WTC11 (cell line): Measurements from ENCODE around the gene NOSTRIN.

Experiments
- CREB1 ChIP-seq: sonication (generic); formaldehyde crosslinking; IDR thresholded peaks from 2 replicates; pipeline ENCODE4 v1.8.0; 2023; ENCODE audit warnings: mild to moderate bottlenecking, missing genetic modification reagents
- CTCF ChIP-seq: fragments of 200-600 bp; IDR thresholded peaks from 2 replicates; pipeline ENCODE4 v1.8.0; 2022; ENCODE audit warnings: antibody characterized with exemption
- ERG ChIP-seq: fragments of 250-450 bp; sonication (Bioruptor Pico); IDR thresholded peaks from 2 replicates; pipeline ENCODE4 v1.8.0; 2021; ENCODE audit warnings: mild to moderate bottlenecking
- JAZF1 ChIP-seq: fragments of 250-450 bp; sonication (Bioruptor Pico); IDR thresholded peaks from 2 replicates; pipeline ENCODE4 v1.9.0; 2021; ENCODE audit warnings: moderate library complexity, mild to moderate bottlenecking, inconsistent platforms
- NFYB ChIP-seq: sonication (generic); formaldehyde crosslinking; conservative IDR thresholded peaks from 2 replicates; pipeline ENCODE4 v1.8.0; 2022; ENCODE audit warnings: low read depth, missing genetic modification reagents
- NR2C2 ChIP-seq: sonication (generic); formaldehyde crosslinking; IDR thresholded peaks from 2 replicates; pipeline ENCODE4 v1.8.0; 2022; ENCODE audit warnings: mild to moderate bottlenecking, missing genetic modification reagents
- NR3C1 ChIP-seq: sonication (generic); formaldehyde crosslinking; conservative IDR thresholded peaks from 2 replicates; pipeline ENCODE4 v1.8.1; 2023; ENCODE audit warnings: low read depth, mild to moderate bottlenecking, missing genetic modification reagents
- ZNF121 ChIP-seq: sonication (generic); formaldehyde crosslinking; IDR thresholded peaks from 2 replicates; pipeline ENCODE4 v1.8.0; 2023; ENCODE audit warnings: missing genetic modification reagents

- no peak for TF ChIP-seq CREB1 (CRISPR knock-in tag)
- TF ChIP-seq JAZF1 (CRISPR knock-in tag): no peak
- no peak for TF ChIP-seq ZNF121 (CRISPR knock-in tag)
- no peak for TF ChIP-seq NR2C2 (CRISPR knock-in tag)
- no peak for TF ChIP-seq NR3C1 (CRISPR knock-in tag)
- TF ChIP-seq NFYB: no peak
- no peak for TF ChIP-seq CTCF
- TF ChIP-seq ERG (CRISPR knock-in tag): no peak
These were observed 1.8 kb downstream of the NOSTRIN start for GRCh38 chr2:168804214-168804613.
